ENCODE measurements around the gene IRX2. TPM values are rescaled to one million over a fixed set of nuclear protein-coding genes. Genes with fewer than 3 reads are reported as not detected.

The IRX2 gene
- total and polyA plus RNA-seq, 2 of the 4 experiments (the other 2 are of a cell fraction) = 0.36 to 0.97 TPM

GRCh38 chr5:2753452-2754420 lies 2.3 kb upstream of the IRX2 start:
- Histone ChIP-seq H2AK9ac (replicated peaks; ENCODE audit: low read depth, low read length, poor library complexity) (no peak overlapping the region), H3K4ac (ENCODE audit: low read depth, low read length) (no peak overlapping the region), H3K23ac (ENCODE audit: low read depth, low read length) (no peak overlapping the region), H3K9ac (ENCODE audit: low read depth, low read length) (no peak overlapping the region), H3K18ac (ENCODE audit: low read depth, low read length) (no peak overlapping the region), H3K4me1 (ENCODE audit: control insufficient read depth, insufficient read depth, low read length) (no peaks in the 10 kb centered on the region), H3K4me3 (ENCODE audit: insufficient read depth, low read depth, low read length) (no peak overlapping the region), H3K36me3 (ENCODE audit: control insufficient read depth, insufficient read depth, low read length) (no peaks in the 10 kb centered on the region), H3K4me2 (ENCODE audit: low read depth, low read length) (no peak overlapping the region), H3K27me3 (ENCODE audit: control insufficient read depth, insufficient read depth, low read length) (peaks cover 48% of the 10 kb centered on the region), H4K91ac (ENCODE audit: insufficient read depth, low read depth, low read length) (no peak overlapping the region), H2BK120ac (ENCODE audit: low read depth, low read length) (no peak overlapping the region), H4K8ac (ENCODE audit: low read depth in 2 of 2, low read length in 2 of 2) (no peak overlapping the region), H2AFZ (replicated peaks; ENCODE audit: low read length, poor library complexity) (no peak overlapping the region), H2BK15ac (ENCODE audit: low read depth, low read length) (no peak overlapping the region), H2AK5ac (ENCODE audit: low read depth, low read length) (no peak overlapping the region), H3K56ac (ENCODE audit: extremely low read depth, insufficient read depth, low read length) (no peak overlapping the region), H3K79me1 (ENCODE audit: low read depth in 1 of 2, low read length in 2 of 2) (no peaks in the 10 kb centered on the region), H4K20me1 (ENCODE audit: insufficient read depth, low read length) (no peaks in the 10 kb centered on the region), H2BK20ac (ENCODE audit: low read depth, low read length) (no peak overlapping the region), H3K14ac (replicated peaks; ENCODE audit: low read depth, low read length) (no peak overlapping the region), H4K5ac (ENCODE audit: low read depth, low read length) (no peak overlapping the region), H3K9me1 (ENCODE audit: insufficient read depth, low read length) (no peaks in the 10 kb centered on the region), H2BK5ac (ENCODE audit: low read depth, low read length, poor library complexity, severe bottlenecking) (no peak overlapping the region), H3K9me3 (ENCODE audit: control insufficient read depth, insufficient read depth, low read length) (peaks cover 8% of the 10 kb centered on the region; the same call in 1 of the 2 replicates), H3K27ac (ENCODE audit: insufficient read depth, low read length) (no peak overlapping the region)
- POLR2A ChIA-PET (ENCODE audit: unreplicated experiment) = no interaction called here
- in situ Hi-C loops (cut with MboI; ENCODE audit: low sequenced_read_pairs) (no loop called here), intact Hi-C loops (cut with micrococcal nuclease) (no loop called here), dilution Hi-C loops (cut with HindIII; ENCODE audit: low sequenced_read_pairs, unreplicated experiment) (no loop called here)
- TF ChIP-seq RFX5 (IDR thresholded peaks at IDR 0.05; ENCODE audit: low read depth, low read length) = no peak
- TF ChIP-seq, protein P1, sequence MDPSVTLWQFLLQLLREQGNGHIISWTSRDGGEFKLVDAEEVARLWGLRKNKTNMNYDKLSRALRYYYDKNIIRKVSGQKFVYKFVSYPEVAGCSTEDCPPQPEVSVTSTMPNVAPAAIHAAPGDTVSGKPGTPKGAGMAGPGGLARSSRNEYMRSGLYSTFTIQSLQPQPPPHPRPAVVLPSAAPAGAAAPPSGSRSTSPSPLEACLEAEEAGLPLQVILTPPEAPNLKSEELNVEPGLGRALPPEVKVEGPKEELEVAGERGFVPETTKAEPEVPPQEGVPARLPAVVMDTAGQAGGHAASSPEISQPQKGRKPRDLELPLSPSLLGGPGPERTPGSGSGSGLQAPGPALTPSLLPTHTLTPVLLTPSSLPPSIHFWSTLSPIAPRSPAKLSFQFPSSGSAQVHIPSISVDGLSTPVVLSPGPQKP (IDR thresholded peaks at IDR 0.05; ENCODE audit: borderline replicate concordance, low read depth, low read length) = no peak
- no peak for TF ChIP-seq BHLHE40 (IDR thresholded peaks at IDR 0.05; ENCODE audit: low read depth, low read length)
- TF ChIP-seq MAFK (IDR thresholded peaks at IDR 0.05; ENCODE audit: low read depth, low read length) = no peak
- no peak for TF ChIP-seq SMC3 (IDR thresholded peaks at IDR 0.05; ENCODE audit: low read depth, low read length)
- no peak for TF ChIP-seq RAD21 (IDR thresholded peaks at IDR 0.05; ENCODE audit: low read length)
- TF ChIP-seq, protein P2, sequence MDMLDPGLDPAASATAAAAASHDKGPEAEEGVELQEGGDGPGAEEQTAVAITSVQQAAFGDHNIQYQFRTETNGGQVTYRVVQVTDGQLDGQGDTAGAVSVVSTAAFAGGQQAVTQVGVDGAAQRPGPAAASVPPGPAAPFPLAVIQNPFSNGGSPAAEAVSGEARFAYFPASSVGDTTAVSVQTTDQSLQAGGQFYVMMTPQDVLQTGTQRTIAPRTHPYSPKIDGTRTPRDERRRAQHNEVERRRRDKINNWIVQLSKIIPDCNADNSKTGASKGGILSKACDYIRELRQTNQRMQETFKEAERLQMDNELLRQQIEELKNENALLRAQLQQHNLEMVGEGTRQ (IDR thresholded peaks at IDR 0.05; ENCODE audit: low read depth, low read length) = no peak
- TF ChIP-seq MAZ (IDR thresholded peaks at IDR 0.05; ENCODE audit: borderline replicate concordance, low read depth, low read length) = no peak
- TF ChIP-seq RCOR1 (IDR thresholded peaks at IDR 0.05; ENCODE audit: insufficient replicate concordance, low read length) = no peak
- TF ChIP-seq CEBPB (IDR thresholded peaks at IDR 0.05; ENCODE audit: low read depth, low read length) = no peak
- TF ChIP-seq FOS (IDR thresholded peaks at IDR 0.05; ENCODE audit: low read depth, low read length) = no peak
- no peak for TF ChIP-seq POLR2A (IDR thresholded peaks at IDR 0.05; ENCODE audit: low read depth, low read length)
- TF ChIP-seq CHD1 (IDR thresholded peaks at IDR 0.05; ENCODE audit: low read depth, low read length) = no peak
- no peak for TF ChIP-seq NFE2L2 (IDR thresholded peaks at IDR 0.05; ENCODE audit: low read depth, low read length)
- TF ChIP-seq, protein P3, sequence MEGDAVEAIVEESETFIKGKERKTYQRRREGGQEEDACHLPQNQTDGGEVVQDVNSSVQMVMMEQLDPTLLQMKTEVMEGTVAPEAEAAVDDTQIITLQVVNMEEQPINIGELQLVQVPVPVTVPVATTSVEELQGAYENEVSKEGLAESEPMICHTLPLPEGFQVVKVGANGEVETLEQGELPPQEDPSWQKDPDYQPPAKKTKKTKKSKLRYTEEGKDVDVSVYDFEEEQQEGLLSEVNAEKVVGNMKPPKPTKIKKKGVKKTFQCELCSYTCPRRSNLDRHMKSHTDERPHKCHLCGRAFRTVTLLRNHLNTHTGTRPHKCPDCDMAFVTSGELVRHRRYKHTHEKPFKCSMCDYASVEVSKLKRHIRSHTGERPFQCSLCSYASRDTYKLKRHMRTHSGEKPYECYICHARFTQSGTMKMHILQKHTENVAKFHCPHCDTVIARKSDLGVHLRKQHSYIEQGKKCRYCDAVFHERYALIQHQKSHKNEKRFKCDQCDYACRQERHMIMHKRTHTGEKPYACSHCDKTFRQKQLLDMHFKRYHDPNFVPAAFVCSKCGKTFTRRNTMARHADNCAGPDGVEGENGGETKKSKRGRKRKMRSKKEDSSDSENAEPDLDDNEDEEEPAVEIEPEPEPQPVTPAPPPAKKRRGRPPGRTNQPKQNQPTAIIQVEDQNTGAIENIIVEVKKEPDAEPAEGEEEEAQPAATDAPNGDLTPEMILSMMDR (conservative IDR thresholded peaks at IDR 0.05; ENCODE audit: low read depth, low read length) = no peak
- no TSS peak for BruUV-seq (replicated peaks)
- WGBS, 2 experiments (ENCODE audit: extremely low coverage in 2 of 2, insufficient read length in 1 of 2) = 10% methylated on average over 3 of the region's 29 CpGs; no CpG with 5 or more reads in 1 of the 2 experiments
- DNase-seq (no peak), ATAC-seq (ENCODE audit: low read depth) (no peak)
- CTCF ChIA-PET = no interaction called here
